Colon (tissue), 2 donors: ENCODE results near the gene NKD1.

ENCODE experiments used
- FAIRE-seq: peaks from 2 replicates; lab custom pipeline; 2012; peaks lifted over from hg19 to GRCh38; lab: Jason Lieb, UNC
- donor health status: control.
- donor health status: control.

Gene NKD1

GRCh38 chr16:50631249-50631984 lies 83.2 kb downstream of the NKD1 start:
- no peak for FAIRE-seq

- FAIRE-seq: no peak
Measured at GRCh38 chr16:50631985-50632576, 83.9 kb downstream of the NKD1 start.

GRCh38 chr16:50632927-50633800 lies 85.0 kb downstream of the NKD1 start:
- FAIRE-seq: no peak

GRCh38 chr16:50634090-50634489 lies 85.9 kb downstream of the NKD1 start:
- no peak for FAIRE-seq

- FAIRE-seq: no peak
Measured at GRCh38 chr16:50634947-50635346, 86.8 kb downstream of the NKD1 start.

- FAIRE-seq: no peak
Measured at GRCh38 chr16:50635505-50636392, 87.6 kb downstream of the NKD1 start.

- FAIRE-seq: no peak
Measured at GRCh38 chr16:50636753-50637374, 88.7 kb downstream of the NKD1 start.

- FAIRE-seq: no peak
Measured at GRCh38 chr16:50637716-50638602, 89.8 kb downstream of the NKD1 start.

- FAIRE-seq: no peak
Measured at GRCh38 chr16:50638816-50639670, 90.8 kb downstream of the NKD1 start.

- FAIRE-seq: no peak
Measured at GRCh38 chr16:50640391-50640790, 92.2 kb downstream of the NKD1 start.

- FAIRE-seq: no peak
Measured at GRCh38 chr16:50640919-50641817, 93.0 kb downstream of the NKD1 start.

- FAIRE-seq: no peak
Measured at GRCh38 chr16:50641818-50642187, 93.6 kb downstream of the NKD1 start.

- no peak for FAIRE-seq
Measured at GRCh38 chr16:50642349-50642748, 94.2 kb downstream of the NKD1 start.

GRCh38 chr16:50643192-50643591 lies 95.0 kb downstream of the NKD1 start:
- FAIRE-seq: no peak

GRCh38 chr16:50644245-50644644 lies 96.0 kb downstream of the NKD1 start:
- FAIRE-seq: no peak

GRCh38 chr16:50644729-50645128 lies 96.5 kb downstream of the NKD1 start:
- FAIRE-seq: no peak

- no peak for FAIRE-seq
Measured at GRCh38 chr16:50645563-50646220, 97.5 kb downstream of the NKD1 start.

- no peak for FAIRE-seq
Measured at GRCh38 chr16:50646345-50646744, 98.1 kb downstream of the NKD1 start.
